HG03565 (cell line): ENCODE results near the gene MED12L.

Experiments
- ATAC-seq: cut with Tn5 transposase; IDR thresholded peaks from one replicate; pipeline ENCODE4 v1.9.1; 2021; ENCODE audit warnings: mild to moderate bottlenecking, moderate library complexity; ENCODE audit not compliant: unreplicated experiment

Gene MED12L

DNA sequence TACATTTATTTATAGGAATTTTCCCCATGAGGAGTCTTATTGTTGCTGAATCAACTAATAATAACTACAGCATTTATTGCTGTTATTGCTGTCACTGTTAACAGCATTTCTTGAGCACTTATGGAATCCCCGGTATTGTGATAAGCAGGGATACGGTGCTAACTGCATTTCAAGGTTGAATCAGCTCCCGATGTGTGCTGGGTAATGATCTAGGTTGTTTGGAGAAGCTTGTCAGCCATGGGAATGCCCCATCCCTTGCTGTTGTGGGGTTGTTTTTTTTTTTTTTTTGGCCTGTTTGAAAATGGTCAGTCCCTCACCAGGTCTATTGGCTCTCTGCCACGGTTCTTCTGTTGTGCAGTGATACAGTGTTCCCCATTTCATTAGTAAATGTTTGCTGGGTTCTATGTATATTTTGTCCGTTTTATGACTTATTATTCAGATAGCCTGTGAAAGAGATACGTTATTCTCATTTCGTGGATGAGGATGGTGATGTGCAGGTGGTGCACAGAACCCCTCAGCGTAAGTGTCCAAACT is 48.5 kb downstream of the MED12L start:
- no peak for ATAC-seq

GRCh38 chr3:151135541-151136337 is 50.3 kb downstream of the MED12L start:
- no peak for ATAC-seq

- no peak for ATAC-seq
These were observed 57.5 kb downstream of the MED12L start for GRCh38 chr3:151142929-151143328.

GRCh38 chr3:151144016-151144415 is 58.6 kb downstream of the MED12L start:
- ATAC-seq, result no peak

DNA sequence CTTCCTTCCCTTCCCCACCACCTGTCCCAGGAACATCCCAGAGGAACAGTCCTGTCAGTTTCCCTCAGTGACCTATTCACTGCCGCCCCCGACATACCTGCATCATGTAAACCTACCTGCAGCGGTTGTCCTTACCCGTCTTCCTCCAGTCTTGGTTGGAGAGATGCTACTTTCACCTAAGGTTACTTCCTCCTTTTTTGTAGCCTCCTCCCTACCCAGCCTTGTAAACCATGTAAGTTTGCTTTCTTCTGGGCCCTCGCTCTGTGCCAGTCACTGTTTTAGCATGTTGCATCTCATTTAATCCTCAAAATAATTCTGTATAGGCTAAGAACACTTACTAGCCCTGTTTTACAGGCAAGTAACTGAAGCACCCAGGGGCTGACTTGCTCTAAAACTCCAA is 59.3 kb downstream of the MED12L start:
- ATAC-seq, result no peak

- ATAC-seq, result no peak
These were observed 60.2 kb downstream of the MED12L start for GRCh38 chr3:151145713-151146070.

DNA sequence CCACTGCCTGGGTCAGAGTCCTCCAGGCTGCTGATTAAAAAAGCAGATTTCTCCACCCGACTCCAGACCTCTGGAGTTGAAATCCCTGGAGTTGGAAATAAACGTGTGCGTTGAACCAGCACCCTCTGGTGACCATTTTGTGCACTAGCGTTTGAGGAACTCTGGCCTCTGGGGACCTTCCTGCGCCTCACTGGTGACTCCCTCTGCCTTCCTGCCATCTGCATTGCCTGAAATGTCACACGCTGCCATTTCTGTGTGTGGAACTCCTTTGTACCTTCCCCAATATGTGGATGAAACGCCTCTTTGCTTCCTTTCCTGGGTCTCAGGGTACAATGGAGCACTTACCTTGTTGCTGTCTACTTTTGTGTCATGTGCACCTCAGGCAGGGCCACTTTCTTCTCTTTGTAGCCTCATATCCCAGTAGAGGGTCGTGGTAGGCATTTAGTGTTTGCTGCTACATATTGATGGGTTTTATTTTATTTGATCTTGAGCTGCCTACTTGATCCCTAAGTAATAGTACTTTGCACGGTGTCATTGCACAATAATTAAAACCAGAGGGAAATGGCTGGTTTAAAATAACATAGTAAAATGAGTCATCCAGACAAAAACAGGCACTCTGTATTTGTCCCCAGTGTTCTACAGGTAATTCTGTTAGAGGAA is 60.7 kb downstream of the MED12L start:
- peak; percentile 83 for ATAC-seq

- ATAC-seq, result no peak
These were observed 61.2 kb downstream of the MED12L start for GRCh38 chr3:151146731-151147091.

GRCh38 chr3:151147299-151147698 is 61.8 kb downstream of the MED12L start:
- ATAC-seq, result no peak

- ATAC-seq, result no peak
These were observed 67.1 kb downstream of the MED12L start for GRCh38 chr3:151152455-151153079.

- no peak for ATAC-seq
These were observed 69.1 kb downstream of the MED12L start for GRCh38 chr3:151154566-151154965.

DNA sequence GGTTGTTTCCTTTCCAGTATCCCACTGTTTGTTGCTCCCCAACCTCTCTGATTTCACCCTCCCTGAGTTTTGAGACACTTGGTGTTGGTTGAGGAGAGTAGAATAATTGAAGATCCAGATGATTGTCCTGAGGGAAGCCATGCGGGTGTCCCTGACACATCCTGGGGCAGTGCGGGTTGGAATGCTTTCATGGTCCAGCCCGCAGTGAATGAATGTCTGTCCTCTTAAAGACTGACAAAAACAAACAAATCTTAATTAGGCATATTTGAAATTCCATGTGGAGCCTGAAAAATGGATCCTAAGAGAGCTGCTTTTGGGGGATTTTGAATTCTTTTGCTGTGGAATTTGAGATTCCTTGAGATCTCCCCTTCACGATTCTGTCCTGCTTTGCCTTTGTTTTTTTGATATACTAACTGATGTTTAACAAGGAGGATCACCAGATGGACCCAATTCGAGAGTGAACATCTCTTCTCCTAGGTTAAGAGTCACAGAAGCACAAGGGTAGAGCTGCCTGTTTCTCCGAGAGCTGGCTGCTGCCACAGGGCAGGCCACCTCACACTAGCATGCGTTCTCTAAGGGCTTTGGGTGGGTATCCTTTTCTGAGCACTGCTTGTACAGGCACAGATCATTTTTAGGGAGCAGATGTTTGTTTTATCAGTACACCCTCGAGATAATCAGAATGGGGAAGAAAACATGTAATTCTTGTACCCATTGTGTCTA is 70.1 kb downstream of the MED12L start:
- no peak for ATAC-seq

DNA sequence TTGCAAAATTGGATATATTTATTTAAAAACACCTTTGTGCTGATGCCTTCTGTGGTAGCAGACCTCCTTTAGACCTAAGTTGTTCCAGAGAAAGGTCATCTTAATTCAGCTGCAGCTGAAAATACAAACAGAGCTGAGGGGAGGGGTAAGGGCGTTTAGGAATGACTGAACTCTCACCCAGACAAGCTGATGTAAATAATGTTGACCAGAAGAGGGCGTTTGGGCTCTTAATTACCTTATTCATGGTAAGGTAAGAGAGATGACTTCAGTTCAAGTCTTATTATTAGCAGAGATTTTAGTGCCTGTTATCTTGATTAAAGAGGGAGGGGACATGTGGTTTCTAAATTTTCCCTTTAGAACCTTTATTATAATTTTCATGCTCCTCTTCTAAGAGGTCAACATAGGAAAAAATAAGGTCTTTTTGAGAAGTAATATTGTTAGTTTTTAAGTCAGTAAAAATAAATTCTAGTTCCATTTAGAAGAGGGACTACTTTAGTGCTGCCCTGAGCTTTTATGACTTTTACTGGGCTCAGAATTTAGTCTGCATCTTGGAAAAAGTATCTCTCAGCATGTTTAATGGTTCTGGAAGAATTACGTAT is 71.3 kb downstream of the MED12L start:
- peak; percentile 65 for ATAC-seq

DNA sequence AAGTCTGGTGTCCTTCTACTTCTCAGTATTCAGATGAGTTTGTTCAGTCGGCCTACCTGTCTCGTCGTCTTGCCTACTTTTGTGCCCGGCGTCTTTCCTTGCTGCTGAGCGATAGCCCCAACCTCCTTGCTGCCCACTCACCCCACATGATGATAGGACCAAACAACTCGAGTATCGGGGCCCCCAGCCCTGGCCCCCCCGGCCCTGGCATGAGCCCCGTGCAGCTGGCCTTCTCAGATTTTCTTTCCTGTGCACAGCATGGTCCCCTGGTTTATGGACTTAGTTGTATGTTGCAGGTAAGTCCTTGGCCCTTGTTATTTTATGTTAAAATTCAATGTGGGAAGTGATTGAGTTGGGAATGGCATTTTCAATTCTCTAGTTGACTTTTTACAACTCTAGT is 74.3 kb downstream of the MED12L start:
- ATAC-seq, result no peak

- ATAC-seq, result no peak
These were observed 79.8 kb downstream of the MED12L start for GRCh38 chr3:151165226-151165625.

GRCh38 chr3:151166161-151166560 is 80.7 kb downstream of the MED12L start:
- no peak for ATAC-seq

DNA sequence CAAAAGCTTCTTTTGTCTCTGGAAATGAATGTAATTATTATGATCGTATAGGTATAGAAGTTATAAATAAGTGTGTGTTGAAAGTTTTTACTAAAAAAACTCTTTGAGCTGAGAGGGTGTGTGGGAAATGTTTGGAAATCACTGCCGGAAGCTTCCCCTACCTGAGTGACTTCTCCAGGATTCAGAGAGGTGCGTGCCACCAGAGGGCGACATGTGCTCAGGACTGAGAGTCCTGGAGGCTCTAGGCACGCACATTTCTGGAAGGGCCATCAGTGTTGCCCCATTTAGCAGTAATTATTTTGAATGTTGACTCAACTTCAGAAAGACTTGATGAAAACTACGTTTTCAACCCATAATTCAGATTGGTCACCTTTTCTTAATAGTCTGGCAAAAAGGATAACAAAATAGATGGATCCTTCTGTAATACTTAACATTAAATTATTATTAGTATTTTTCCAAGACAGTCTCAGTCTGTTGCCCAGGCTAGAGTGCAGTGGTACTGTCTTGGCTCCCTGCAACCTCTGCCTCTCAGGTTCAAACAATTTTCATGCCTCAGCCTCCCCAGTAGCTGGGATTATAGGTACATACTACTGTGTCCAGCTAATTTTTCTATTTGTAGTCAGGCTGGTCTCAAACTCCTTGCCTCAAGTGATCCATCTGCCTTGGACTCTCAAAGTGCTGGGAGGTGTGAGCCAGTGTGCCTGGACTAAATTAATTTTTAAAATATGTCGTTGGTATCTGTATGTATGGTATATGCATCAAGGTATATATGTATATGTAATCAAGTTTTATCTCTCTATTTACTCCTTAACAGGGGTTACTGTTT is 83.0 kb downstream of the MED12L start:
- peak; percentile 42 for ATAC-seq

DNA sequence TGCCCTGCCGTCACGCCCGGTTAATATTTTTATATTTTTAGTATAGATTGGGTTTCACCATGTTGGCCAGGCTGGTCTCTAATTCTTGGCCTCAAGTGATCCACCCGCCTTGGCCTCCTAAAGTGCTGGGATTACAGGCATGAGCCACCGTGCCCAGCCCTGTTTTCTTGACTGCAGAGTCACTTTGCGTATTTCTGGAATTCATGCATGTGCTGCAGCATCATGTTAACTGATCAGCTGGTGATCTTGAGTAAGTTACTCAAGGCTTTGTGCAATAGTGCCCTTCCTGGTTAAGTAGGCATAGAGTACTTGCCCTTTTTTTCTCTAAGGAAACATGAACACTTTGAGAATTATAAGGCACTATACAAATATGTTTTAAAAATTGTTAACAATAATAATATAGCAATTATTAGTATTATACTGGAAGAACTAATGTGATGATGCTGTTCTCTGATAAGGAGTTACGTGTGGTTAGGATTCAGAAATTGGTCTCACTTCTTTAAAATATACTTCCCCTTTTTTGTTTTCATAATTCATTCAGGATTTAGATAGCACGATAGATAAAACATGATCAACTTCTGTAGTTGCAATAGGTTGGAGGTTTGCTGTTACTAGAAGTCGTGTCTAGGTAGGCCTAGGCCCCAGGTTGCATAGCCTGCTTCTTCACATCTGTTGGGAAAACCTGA is 83.9 kb downstream of the MED12L start:
- peak; percentile 58 for ATAC-seq

- peak; percentile 27 for ATAC-seq
These were observed 84.7 kb downstream of the MED12L start for GRCh38 chr3:151169948-151170679.
